Posterior cingulate gyrus (tissue), 11 donors: Measurements from ENCODE around the gene PRDM16.

ENCODE experiments used
- DNase-seq, 10 donors: peaks; one replicate each; pipeline versions ENCODE4 v3.0.0 to v3.0.0-alpha.2; 2020 to 2021; ENCODE audit warnings: mixed read lengths in 3 of 10
- intact Hi-C: fragments of 100-400 bp; cut with DNase I; formaldehyde crosslinking; loops from one replicate; pipeline ENCODE4 v1.15.1; 2023

The PRDM16 gene

DNA sequence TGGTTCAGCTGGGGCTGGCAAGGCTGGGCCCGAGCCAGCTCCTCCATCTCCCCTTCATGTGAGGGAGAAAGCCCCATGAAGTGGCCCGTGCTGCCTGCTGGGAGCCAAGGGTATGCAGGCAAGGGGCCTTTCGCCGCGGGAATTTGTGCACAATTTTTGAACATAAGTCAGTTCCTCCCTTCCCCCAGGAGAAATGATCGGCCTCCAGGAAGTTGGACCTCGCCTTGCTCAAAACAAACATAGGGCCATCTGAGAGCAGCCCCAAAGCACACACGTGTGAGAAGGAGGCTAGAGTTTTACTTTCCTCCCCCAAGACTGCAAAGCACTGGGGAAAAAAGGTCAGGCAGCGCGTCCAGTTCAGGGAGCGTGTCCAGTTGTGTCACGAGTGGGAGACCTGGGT lies 64.7 kb downstream of the PRDM16 start:
- intact Hi-C loops: no loop called here
- no peak for DNase-seq

GRCh38 chr1:3134381-3135072 lies 65.5 kb downstream of the PRDM16 start:
- intact Hi-C loops: no loop called here
- DNase-seq: no peak

DNA sequence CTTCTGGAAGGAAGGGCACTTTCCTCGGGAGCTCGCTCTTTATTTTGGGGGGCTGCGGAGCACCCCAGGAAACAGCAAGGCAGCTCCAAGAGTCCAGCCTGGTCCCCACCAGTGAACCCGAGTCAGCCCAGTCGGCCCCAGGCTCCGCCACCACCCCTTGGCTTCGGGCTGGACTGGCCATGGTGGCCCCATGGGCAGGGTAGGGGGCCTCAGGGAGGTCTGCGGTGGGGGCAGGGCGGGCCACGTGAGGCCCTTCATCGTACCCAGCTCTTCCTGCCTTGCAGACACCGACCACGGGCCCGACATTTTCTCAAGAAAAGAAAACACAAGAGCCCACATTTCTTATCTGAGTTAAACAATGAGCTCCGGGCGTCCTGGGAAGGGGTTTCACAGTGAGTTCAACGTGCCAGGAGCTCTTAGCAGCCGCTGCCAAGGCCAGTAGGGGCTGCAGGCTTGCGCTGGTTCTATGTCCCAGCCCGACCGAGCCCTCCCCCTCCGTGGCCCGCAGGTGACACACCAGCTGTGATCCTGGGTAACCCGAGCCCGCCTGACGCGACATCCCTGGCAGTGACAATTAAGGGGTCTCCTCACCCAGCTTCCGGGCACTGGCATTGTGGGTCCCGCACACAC lies 66.2 kb downstream of the PRDM16 start:
- no peak for DNase-seq
- intact Hi-C loops: no loop called here

- DNase-seq: no peak
- intact Hi-C loops: no loop called here
Observed at GRCh38 chr1:3135744-3136455, 66.9 kb downstream of the PRDM16 start.

DNA sequence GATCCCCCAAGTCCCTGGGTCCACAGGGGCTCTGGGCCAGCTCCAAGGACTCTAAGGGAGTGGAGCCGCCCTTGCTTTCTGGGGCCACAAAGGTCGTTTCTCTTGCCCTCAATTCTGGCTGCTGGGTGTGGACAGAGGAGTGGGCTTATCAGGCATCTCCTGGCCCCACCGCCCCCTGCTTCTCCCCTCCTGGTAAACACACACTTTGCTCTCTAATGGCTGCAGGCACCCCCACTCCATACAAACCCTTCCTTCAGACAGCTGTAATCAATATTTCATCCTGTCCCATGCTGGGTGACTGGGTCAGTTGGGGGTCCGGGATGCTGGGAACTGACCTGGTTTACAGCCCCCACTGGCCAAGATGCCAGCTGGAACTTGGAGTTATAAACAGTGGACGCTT lies 67.5 kb downstream of the PRDM16 start:
- intact Hi-C loops: no loop called here

GRCh38 chr1:3137111-3138100 lies 68.4 kb downstream of the PRDM16 start:
- intact Hi-C loops: no loop called here
- no peak for DNase-seq

More for the DNA sequence above, 67.5 kb downstream of the PRDM16 start:
- no peak for DNase-seq

GRCh38 chr1:3138623-3139151 lies 69.7 kb downstream of the PRDM16 start:
- DNase-seq: no peak
- intact Hi-C loops: no loop called here

- no peak for DNase-seq
- intact Hi-C loops: no loop called here
Observed at GRCh38 chr1:3139451-3139852, 70.4 kb downstream of the PRDM16 start.

DNA sequence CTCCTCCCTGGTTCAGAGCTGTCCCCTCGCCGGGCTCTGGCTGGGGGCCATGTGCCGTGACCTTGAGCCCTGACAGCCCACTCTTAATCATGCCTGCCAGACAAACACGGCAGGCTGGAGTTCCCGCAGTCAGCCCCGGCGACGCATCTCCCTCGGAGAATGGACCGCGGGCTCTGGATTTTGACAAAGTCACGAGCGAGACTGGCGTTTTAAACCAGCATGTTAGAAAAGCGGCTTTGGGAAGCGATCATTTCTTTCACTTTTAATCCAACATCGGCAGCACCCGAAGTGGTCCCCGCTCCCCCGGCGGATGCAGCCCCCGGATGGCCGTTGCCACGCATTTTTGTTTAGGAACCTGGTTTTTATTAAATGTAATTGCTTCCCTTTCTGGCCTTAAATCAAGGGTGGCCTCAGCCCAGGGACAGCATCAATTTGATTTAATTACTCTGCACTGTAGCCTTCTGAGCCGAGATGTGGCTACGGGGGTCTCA lies 70.9 kb downstream of the PRDM16 start:
- DNase-seq: no peak
- intact Hi-C loops: no loop called here

- no peak for DNase-seq
- intact Hi-C loops: no loop called here
Observed at GRCh38 chr1:3140437-3140836, 71.4 kb downstream of the PRDM16 start.

- intact Hi-C loops: no loop called here
- DNase-seq: no peak
Observed at GRCh38 chr1:3141129-3141528, 72.1 kb downstream of the PRDM16 start.

GRCh38 chr1:3141836-3142235 lies 72.8 kb downstream of the PRDM16 start:
- no peak for DNase-seq
- intact Hi-C loops: no loop called here

- DNase-seq: no peak
- intact Hi-C loops: no loop called here
Observed at GRCh38 chr1:3142236-3142635, 73.2 kb downstream of the PRDM16 start.

GRCh38 chr1:3142751-3143150 lies 73.7 kb downstream of the PRDM16 start:
- DNase-seq: no peak
- intact Hi-C loops: no loop called here

DNA sequence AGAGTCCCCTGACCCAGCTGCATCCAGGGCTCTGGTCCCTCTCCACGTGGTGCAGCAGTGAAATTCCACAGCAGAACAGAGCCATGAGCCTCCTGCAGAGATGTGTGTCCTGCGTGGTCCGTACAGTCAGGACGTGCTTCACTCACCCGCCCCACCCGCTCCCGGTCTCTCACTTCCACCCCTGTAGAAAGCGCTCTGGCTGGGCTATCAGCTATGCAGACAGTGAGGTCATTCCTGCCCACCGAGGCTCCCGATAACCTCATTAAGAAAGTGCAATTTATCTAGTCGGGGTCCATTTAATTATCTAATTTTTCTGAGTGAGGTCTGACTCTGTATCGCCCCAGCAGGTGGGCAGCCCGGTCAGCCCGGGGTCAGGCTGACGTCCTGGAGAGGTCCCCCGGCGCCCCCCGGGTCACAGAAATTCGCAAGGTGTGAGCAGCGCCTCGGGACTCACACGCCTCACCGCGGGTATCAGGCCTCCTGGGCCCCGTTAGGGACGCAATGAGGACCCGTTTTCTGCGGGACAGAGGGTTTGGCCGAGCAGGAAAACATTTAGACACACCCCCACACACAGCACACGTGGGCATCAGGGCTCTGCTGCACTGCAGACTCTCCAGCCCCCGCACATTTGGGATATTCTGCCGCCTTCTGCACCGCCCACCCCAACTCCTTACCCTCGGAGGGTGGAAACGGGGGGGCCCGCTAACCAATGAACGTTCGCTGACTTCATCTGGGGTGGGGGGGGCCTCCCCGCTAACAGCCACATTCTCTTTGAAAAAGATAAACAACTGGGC lies 76.7 kb downstream of the PRDM16 start:
- intact Hi-C loops: no loop called here
- DNase-seq: no peak

DNA sequence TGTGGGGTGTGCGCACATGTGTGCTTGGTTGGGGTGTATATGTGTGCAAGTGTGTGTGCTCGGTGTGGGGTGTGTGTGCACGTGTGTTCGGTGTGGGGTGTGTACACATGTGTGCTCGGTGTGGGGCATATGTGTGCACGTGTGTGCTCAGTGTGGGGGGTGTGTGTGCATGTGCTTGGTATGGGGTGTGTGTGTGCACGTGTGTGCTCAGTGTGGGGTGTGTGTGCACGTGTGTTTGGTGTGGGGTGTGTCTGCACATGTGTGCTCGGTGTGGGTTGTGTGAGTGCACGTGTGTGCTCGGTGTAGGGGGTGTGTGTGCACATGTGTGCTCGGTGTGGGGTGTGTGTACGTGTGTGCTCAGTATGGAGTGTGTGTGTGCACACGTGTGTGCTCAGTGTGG lies 77.5 kb downstream of the PRDM16 start:
- no peak for DNase-seq

DNA sequence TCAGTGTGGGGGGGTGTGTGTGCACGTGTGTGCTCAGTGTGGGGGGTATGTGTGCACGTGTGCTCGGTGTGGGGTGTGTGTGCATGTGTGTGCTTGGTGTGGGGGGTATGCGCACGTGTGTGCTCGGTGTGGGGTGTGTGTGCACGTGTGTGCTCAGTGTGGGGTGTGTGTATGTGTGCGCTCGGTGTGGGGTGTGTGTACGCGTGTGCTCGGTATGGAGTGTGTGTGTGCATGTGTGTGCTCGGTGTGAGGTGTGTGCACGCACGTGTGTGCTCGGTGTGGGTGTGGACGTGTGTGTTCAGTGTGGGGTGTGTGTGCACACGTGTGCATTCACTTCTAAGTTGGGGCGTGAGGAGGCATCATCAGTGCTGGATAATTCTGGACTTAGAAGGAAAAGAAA lies 77.9 kb downstream of the PRDM16 start:
- intact Hi-C loops: no loop called here
- DNase-seq: no peak

More for the DNA sequence above, 77.5 kb downstream of the PRDM16 start:
- intact Hi-C loops: no loop called here

GRCh38 chr1:3148171-3148570 lies 79.2 kb downstream of the PRDM16 start:
- DNase-seq: no peak
- intact Hi-C loops: no loop called here

DNA sequence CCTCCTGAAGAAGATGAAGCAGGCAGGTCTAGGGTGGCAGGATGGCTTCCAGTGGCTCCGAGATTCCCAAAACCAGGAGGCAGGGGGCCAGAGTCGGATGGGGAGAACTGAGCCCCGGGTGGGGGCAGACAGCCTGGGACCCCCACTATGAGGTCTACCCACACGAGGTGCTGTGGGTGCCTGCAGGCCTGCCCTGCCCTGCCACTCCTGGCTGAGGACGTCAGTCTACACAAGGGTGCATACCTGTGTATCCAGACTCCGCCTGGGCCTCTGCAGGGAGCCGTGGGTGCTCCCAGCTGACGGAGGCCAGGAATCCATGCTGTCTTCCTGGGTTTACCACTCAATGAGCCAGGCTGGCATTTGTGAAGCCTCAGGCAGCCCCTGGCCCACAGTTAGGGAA lies 80.3 kb downstream of the PRDM16 start:
- no peak for DNase-seq
- intact Hi-C loops: no loop called here
